ENCODE measurements around the gene LPGAT1.

DNA sequence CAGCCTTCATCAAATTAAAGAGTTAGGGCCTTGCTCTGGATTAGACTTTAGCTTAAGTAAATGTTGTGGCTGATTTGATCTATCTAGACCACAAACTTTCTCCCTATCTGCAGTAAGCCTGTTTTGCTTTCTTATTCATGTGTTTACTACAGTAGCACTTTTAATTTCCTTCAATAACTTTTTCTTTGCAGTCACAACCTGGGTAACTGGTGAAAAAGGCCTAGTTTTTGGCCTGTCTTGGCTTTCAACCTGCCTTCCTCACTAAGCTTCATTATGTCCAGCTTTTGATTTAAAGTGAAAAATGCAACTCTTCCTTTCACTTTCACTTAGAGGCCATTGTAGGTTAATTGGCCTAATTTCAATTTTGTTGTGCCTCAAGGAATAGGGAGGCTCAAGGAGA lies 12.5 kb upstream of the LPGAT1 start:
- TF ChIP-seq POLR2A (IDR thresholded peaks at IDR 0.05) = no peak
- TF ChIP-seq, protein P1, sequence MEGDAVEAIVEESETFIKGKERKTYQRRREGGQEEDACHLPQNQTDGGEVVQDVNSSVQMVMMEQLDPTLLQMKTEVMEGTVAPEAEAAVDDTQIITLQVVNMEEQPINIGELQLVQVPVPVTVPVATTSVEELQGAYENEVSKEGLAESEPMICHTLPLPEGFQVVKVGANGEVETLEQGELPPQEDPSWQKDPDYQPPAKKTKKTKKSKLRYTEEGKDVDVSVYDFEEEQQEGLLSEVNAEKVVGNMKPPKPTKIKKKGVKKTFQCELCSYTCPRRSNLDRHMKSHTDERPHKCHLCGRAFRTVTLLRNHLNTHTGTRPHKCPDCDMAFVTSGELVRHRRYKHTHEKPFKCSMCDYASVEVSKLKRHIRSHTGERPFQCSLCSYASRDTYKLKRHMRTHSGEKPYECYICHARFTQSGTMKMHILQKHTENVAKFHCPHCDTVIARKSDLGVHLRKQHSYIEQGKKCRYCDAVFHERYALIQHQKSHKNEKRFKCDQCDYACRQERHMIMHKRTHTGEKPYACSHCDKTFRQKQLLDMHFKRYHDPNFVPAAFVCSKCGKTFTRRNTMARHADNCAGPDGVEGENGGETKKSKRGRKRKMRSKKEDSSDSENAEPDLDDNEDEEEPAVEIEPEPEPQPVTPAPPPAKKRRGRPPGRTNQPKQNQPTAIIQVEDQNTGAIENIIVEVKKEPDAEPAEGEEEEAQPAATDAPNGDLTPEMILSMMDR (IDR thresholded peaks at IDR 0.05) = no peak

All from lower leg skin (tissue), 3 donors.